Measurements from ENCODE around the gene FBXL7. TPM values are rescaled to one million over a fixed set of nuclear protein-coding genes. Genes with fewer than 3 reads are reported as not detected.

The FBXL7 gene
- total RNA-seq, 1 donor from 2014 or later, result 12.2 TPM

DNA sequence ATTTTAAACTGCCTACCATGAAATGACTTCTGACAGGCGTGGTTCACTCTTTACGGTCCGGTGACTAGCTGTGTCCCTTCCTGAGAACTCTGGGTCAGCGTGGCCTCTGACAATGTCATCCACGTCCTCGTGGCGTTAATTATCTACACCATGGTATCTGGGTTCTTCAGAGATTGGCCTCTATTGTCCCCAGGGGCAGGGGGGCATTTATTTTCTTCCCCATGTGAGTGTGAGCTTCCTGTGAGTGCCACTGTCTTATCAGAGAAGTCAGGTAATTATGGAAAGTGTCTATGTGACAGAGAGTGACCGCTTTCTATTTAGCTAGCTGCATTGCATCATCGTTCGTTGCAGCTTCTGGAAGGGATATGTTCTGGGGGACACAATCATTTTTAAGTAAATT lies 77.2 kb downstream of the FBXL7 start:
- DNase-seq (ENCODE audit: low spot score), result no peak

- no peak for DNase-seq (ENCODE audit: low spot score)
Observed at GRCh38 chr5:15577831-15578230, 77.9 kb downstream of the FBXL7 start.

- no peak for DNase-seq (ENCODE audit: low spot score)
Observed at GRCh38 chr5:15579193-15579990, 79.4 kb downstream of the FBXL7 start.

DNA sequence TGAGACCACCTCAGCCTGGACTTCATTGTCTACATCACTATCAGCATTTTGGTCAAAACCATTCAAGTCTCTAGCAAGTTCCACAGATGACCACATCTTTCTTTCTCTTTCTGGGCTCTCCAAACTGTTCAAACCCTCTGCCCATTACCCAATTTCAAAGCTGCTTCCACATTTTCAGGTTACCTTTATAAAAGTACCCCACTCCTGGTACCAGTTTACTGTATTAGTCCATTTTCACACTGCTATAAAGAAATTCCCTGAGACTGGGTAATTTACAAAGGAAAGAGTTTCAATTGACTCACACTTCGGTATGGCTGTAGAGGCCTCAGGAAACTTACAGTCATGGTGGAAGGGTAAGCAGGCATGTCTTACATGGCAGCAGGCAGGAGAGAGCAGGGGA lies 84.5 kb downstream of the FBXL7 start:
- DNase-seq (ENCODE audit: low spot score), result no peak

DNA sequence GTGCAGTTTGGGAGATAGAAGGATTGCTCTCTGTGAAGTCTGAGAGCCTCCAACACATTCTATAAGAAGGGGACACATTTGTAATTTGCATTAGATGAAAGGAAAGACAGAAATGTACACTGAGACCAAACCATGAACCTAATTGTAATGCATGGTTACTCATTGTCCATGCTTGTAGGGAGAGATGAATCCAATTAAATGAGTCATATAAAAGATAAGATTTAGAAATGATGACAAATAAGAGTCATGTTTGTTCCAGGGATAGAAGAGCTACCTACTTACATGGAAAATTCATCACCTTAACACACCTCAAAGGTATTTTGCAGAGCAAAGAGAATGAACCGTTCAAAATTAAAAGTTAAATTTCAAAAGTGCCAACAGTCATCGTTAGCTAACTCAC lies 85.1 kb downstream of the FBXL7 start:
- DNase-seq (ENCODE audit: low spot score), result no peak

- DNase-seq (ENCODE audit: low spot score), result no peak
Observed at GRCh38 chr5:15585841-15586591, 86.0 kb downstream of the FBXL7 start.

DNA sequence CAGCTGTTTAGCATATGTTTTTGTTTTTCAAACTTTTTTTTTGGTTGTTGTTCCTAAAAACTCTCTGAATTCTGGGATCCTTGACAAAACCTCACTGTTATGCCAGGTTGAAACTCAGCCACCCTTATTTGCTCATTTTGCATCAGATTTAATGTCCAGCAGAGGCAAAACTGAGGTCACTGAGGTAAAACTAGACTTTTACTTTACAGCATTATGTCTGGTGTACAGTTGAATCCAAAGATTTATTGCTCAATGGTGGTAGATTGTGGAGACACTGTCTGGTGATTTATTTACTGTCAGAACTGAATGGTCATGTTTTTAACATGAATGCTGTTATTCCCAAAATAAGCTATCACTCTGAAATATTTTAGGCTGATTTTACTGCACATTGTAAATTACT lies 87.9 kb downstream of the FBXL7 start:
- no peak for DNase-seq (ENCODE audit: low spot score)

DNA sequence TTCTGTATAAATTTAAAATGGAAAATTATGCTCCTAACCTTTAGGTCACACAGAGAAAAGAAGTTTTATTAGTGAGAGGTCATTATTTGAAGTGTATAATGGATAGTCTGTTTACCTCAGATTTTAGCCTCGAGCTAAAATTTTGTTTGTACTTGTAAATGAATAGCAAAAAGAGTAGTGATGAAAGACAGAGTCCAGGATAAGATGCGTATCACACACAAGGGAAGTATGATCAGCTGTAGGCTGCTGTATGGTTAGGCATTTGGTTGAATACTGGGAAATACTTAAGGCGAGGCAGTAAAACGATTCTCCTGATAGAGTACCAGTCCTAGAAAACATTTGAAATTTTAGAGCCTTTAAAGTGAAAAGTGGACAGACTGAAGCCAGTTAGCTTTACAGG lies 92.7 kb downstream of the FBXL7 start:
- no peak for DNase-seq (ENCODE audit: low spot score)

GRCh38 chr5:15594977-15595568 lies 95.1 kb downstream of the FBXL7 start:
- no peak for DNase-seq (ENCODE audit: low spot score)

DNA sequence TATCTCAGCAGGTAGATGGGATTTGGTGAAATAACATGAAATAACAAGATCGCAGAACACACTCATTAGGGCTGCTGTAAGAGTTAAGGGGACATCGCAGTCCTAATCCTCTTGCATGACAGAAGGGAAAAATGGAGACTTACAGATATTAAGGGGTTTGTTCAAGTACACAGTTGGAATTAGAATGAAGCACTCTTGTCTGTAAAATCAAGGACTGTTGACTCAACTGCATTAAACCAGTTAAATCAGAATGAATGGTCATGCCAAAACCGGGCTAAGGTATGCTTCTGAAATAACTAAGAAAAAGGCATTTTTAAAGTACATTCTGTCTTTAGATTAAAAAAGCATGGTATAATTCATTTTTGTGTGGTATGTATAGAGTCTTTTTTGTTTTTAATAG lies 95.9 kb downstream of the FBXL7 start:
- DNase-seq (ENCODE audit: low spot score), result no peak

DNA sequence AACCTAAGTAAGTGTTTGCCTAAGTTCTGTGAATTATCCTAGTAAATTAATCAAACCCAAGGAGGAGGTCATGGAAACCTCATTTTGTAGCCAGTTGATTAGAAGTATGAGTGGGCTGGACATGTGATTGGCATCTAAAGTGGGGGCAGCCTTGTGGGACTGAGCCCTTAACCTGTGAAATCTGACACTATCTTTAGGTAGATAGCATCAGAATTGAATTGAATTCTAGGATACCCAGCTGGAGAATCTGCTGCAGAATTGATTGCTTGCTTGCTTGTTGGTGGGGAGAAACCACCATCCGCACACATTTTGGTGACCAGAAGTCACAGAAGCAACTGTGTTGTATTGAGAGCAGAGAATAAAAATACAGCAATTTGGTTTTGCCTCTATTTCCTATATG lies 97.0 kb downstream of the FBXL7 start:
- DNase-seq (ENCODE audit: low spot score), result no peak

GRCh38 chr5:15597804-15598203 lies 97.8 kb downstream of the FBXL7 start:
- DNase-seq (ENCODE audit: low spot score), result no peak

DNA sequence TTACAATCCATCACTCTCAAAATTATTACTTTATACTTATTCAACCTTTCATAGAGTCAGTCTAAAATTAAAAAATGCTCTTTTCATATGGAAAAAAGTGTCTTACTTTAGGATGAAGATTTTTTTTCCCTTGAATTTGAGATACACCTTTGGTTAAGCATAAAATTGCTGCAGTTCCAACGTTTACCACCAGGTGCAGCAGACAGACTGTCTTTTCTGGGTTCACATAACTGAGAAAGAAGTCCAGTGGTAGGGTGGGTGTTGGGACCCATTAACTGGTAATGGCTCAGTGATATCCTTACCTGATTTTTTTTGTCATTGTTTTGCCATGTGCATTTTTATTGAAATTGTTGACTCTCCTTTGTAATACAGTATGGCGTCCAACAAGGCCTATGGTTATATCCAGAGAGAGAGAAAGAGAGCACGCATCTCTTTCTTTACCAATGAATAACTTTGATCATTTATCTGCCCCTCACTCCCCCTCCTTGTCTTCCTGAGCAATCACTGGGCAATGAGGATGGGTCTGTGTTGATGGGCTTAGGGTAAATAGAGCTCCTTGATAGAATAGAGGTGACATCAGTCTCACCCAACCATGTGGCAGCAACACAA lies 98.4 kb downstream of the FBXL7 start:
- no peak for DNase-seq (ENCODE audit: low spot score)

GRCh38 chr5:15600035-15600434 lies 100.1 kb downstream of the FBXL7 start:
- no peak for DNase-seq (ENCODE audit: low spot score)

DNA sequence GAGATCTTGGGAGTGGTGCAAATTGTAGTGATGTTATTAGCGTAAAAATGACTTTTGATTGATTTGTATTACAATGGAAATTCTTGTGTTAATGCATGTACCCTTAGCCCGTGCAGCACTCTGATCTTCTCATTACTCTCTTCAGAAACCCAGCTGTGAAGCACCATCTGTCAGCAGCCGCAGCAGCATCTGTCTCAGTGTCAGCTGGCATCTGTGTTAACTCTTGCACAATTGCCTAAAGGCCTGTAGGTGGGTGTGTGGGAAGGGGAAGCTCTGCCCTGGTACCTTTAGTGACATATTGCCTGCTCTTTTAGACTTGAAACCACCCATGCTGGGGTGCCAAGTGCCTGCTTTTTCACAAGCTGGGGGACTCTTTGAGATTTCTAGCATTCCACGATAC lies 101.3 kb downstream of the FBXL7 start:
- no peak for DNase-seq (ENCODE audit: low spot score)

DNA sequence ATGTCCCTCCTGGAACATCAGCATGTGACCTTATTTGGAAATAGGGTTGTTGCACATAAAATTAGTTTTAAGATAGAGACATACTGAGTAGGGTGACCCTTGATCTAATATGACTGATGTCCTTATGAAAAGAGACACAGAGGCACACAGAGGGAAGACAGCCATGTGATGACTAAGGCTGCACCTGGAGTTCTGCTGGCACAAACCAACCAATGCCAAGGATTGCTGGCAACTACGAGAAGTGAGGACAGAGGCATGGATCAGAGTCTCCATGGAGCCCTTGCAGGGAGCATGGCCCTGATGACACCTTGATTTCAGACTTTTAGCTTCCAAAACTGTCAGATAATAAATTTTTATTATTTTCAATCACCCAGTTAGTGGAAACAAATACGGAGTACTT lies 101.9 kb downstream of the FBXL7 start:
- no peak for DNase-seq (ENCODE audit: low spot score)

DNA sequence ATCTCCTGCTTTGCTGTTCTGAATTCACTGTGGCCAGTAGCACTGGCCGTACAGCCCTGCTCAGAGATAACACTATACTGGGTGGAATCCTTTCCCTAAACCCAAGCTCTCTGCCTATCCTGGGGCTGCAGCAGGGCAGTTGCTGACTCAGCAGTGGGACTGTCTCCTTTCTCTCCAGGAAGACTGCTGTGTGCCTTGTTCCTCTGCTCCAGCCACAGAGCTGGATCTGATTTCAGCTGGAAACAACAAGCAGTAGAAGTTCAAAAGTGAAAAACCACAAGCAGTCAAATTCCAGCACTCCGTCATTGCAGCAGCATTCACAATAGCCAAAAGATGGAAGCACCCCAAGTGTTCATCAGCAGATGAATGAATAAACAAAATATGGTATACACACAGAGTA lies 105.0 kb downstream of the FBXL7 start:
- no peak for DNase-seq (ENCODE audit: low spot score)

GRCh38 chr5:15606197-15606596 lies 106.2 kb downstream of the FBXL7 start:
- no peak for DNase-seq (ENCODE audit: low spot score)

- DNase-seq (ENCODE audit: low spot score), result no peak
Observed at GRCh38 chr5:15607076-15607475, 107.1 kb downstream of the FBXL7 start.

GRCh38 chr5:15609076-15609725 lies 109.2 kb downstream of the FBXL7 start:
- no peak for DNase-seq (ENCODE audit: low spot score)

- DNase-seq (ENCODE audit: low spot score), result no peak
Observed at GRCh38 chr5:15610216-15610615, 110.2 kb downstream of the FBXL7 start.

Data from mesenteric fat pad (tissue), 1 donor.